ENCODE measurements around the gene CRB1.

- TF ChIP-seq, protein P1, sequence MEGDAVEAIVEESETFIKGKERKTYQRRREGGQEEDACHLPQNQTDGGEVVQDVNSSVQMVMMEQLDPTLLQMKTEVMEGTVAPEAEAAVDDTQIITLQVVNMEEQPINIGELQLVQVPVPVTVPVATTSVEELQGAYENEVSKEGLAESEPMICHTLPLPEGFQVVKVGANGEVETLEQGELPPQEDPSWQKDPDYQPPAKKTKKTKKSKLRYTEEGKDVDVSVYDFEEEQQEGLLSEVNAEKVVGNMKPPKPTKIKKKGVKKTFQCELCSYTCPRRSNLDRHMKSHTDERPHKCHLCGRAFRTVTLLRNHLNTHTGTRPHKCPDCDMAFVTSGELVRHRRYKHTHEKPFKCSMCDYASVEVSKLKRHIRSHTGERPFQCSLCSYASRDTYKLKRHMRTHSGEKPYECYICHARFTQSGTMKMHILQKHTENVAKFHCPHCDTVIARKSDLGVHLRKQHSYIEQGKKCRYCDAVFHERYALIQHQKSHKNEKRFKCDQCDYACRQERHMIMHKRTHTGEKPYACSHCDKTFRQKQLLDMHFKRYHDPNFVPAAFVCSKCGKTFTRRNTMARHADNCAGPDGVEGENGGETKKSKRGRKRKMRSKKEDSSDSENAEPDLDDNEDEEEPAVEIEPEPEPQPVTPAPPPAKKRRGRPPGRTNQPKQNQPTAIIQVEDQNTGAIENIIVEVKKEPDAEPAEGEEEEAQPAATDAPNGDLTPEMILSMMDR (IDR thresholded peaks at IDR 0.05): no peak
- TF ChIP-seq EZH2 (IDR thresholded peaks at IDR 0.05): no peak
- no peak for TF ChIP-seq EZH2phosphoT487 (IDR thresholded peaks at IDR 0.05)
Measured at GRCh38 chr1:197234581-197234980, 33.5 kb upstream of the CRB1 start.

Measured in neural progenitor cell (in vitro differentiated cells).